Measurements from ENCODE around the gene ORC2. TPM values are rescaled to one million over a fixed set of nuclear protein-coding genes. Genes with fewer than 3 reads are reported as not detected.

ORC2 gene
- total RNA-seq, 1 donor from 2014 or later, result 24.0 TPM

DNA sequence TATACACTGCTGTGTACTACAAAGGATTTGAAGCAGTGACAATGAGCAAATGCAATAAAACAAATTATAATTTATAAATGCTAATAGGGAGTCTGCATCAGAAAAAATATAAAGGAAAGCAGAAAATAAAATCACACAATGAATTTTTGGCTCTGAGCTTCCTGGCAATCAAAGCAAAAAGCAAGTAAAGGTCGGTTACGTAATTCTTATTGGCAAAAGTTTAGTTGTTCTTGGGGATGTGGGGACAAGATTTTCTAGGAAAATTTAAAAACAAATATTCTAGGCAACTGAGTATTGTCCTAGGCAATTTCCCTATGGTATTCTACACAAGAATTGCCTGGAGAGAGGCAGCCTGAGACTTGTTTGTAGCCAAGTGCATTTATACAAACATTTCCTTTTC, 1.8 kb downstream of the ORC2 start:
- H3K27me3 Mint-ChIP-seq (ENCODE audit: unreplicated experiment), result no peaks in the 10 kb centered on the region
- DNase-seq (ENCODE audit: extremely low spot score, unreplicated experiment), result no peak
- no peak for TF ChIP-seq CTCF (IDR thresholded peaks at IDR 0.05)
- peak overlapping the region; percentile 98 for H3K4me3 Mint-ChIP-seq (ENCODE audit: unreplicated experiment)
- H3K36me3 Mint-ChIP-seq (ENCODE audit: unreplicated experiment), result peaks cover 7% of the 10 kb centered on the region
- no peaks in the 10 kb centered on the region for H3K9me3 Mint-ChIP-seq (ENCODE audit: unreplicated experiment)
- no peak overlapping the region for H3K27ac Mint-ChIP-seq (ENCODE audit: unreplicated experiment)
- peaks cover 38% of the 10 kb centered on the region for H3K4me1 Mint-ChIP-seq (ENCODE audit: unreplicated experiment)

GRCh38 chr2:200950378-200950777, 13.1 kb downstream of the ORC2 start:
- Mint-ChIP-seq H3K27me3 (ENCODE audit: unreplicated experiment) (no peaks in the 10 kb centered on the region), H3K4me3 (ENCODE audit: unreplicated experiment) (no peak overlapping the region), H3K27ac (ENCODE audit: unreplicated experiment) (no peak overlapping the region), H3K36me3 (ENCODE audit: unreplicated experiment) (peaks cover 23% of the 10 kb centered on the region), H3K4me1 (ENCODE audit: unreplicated experiment) (peaks cover 2% of the 10 kb centered on the region), H3K9me3 (ENCODE audit: unreplicated experiment) (no peaks in the 10 kb centered on the region)
- no peak for TF ChIP-seq CTCF (IDR thresholded peaks at IDR 0.05)
- no peak for DNase-seq (ENCODE audit: extremely low spot score, unreplicated experiment)

GRCh38 chr2:200945395-200945729, 18.1 kb downstream of the ORC2 start:
- Mint-ChIP-seq H3K4me1 (ENCODE audit: unreplicated experiment) (peaks cover 13% of the 10 kb centered on the region), H3K9me3 (ENCODE audit: unreplicated experiment) (no peaks in the 10 kb centered on the region), H3K27ac (ENCODE audit: unreplicated experiment) (peak overlapping the region; percentile 89), H3K27me3 (ENCODE audit: unreplicated experiment) (no peaks in the 10 kb centered on the region), H3K36me3 (ENCODE audit: unreplicated experiment) (peaks cover 30% of the 10 kb centered on the region), H3K4me3 (ENCODE audit: unreplicated experiment) (no peak overlapping the region)
- DNase-seq (ENCODE audit: extremely low spot score, unreplicated experiment), result no peak
- no peak for TF ChIP-seq CTCF (IDR thresholded peaks at IDR 0.05)

DNA sequence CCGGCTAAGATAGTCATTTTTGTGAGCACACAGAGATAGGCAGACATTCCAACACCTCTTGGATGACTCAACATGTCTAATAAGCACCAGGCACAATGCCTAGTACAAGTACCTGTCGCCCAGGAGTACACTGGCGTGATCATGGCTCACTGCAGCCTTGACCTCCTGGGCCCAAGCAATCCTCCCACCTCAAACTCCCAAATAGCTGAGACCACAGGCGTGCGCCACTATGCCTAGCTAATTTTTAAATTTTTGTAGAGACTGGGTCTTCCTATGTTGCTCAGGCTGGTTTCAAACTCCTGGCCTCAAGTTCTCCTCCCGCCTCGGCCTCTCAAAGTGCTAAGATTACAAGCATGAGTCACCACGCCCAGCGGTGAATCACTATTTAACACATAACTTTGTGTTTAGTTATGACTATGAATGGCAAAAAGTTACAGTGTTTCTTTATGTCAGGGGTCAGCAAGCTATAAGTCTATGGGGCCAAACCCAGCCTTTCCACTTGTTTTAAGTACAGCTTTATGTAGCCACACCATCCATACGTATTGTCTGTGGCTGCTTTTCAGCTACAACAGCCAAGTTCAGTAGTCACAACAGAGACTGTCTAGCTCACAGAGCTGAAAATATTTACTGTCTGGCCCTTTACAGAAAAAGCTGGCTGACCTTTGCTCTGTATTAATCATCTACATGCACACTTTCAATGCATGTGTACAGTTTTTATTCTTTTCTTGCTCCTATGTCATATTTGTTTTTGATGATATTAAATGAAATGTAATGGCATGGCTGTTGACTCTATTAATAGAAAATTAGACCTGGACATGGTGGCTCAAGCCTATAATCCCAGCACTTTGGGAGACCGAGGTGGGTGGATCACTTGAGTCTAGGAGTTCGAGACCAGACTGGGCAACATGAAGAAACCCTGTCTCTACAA, 18.7 kb downstream of the ORC2 start:
- Mint-ChIP-seq H3K27me3 (ENCODE audit: unreplicated experiment) (no peaks in the 10 kb centered on the region), H3K4me1 (ENCODE audit: unreplicated experiment) (peaks cover 13% of the 10 kb centered on the region), H3K27ac (ENCODE audit: unreplicated experiment) (peak overlapping the region; percentile 89), H3K4me3 (ENCODE audit: unreplicated experiment) (no peak overlapping the region), H3K9me3 (ENCODE audit: unreplicated experiment) (no peaks in the 10 kb centered on the region), H3K36me3 (ENCODE audit: unreplicated experiment) (peaks cover 30% of the 10 kb centered on the region)
- no peak for DNase-seq (ENCODE audit: extremely low spot score, unreplicated experiment)
- no peak for TF ChIP-seq CTCF (IDR thresholded peaks at IDR 0.05)

DNA sequence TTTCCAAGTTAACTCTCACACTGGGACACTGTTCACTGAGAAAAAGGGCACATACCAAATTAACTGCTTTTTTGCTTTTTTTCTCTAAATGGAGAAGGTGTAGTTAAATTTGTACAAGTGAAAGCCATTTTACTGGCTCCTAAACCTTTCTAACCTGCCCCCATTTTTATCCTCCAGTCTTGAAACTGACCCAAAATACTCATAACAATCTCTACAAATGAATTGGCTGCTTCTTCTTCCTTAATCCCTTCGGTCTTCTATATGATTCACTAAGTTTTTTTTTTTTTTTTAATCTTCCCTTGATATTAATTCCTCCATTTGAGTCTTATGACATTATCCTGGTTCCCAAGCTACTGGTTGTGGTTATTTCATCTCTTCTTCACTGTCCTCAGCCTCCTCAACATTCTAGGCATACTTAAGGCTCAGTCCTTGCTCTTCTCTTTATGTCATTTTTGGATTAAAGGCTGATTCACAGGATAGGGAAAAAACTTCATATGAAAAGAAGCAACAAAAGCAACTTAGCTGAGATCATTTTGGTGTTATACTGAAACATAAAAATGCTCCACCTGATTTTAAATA, 19.8 kb downstream of the ORC2 start:
- no peaks in the 10 kb centered on the region for H3K27me3 Mint-ChIP-seq (ENCODE audit: unreplicated experiment)

More for the DNA sequence above, 19.8 kb downstream of the ORC2 start:
- H3K36me3 Mint-ChIP-seq (ENCODE audit: unreplicated experiment), result peaks cover 29% of the 10 kb centered on the region
- no peak for DNase-seq (ENCODE audit: extremely low spot score, unreplicated experiment)
- peak overlapping the region; percentile 89 for H3K27ac Mint-ChIP-seq (ENCODE audit: unreplicated experiment)
- H3K4me3 Mint-ChIP-seq (ENCODE audit: unreplicated experiment), result no peak overlapping the region
- TF ChIP-seq CTCF (IDR thresholded peaks at IDR 0.05), result no peak
- no peaks in the 10 kb centered on the region for H3K9me3 Mint-ChIP-seq (ENCODE audit: unreplicated experiment)
- H3K4me1 Mint-ChIP-seq (ENCODE audit: unreplicated experiment), result peaks cover 13% of the 10 kb centered on the region

Measured in osteocyte (in vitro differentiated cells).